HepG2 (cell line): ENCODE results near the gene LIPN. TPM values are rescaled to one million over a fixed set of nuclear protein-coding genes. Genes with fewer than 3 reads are reported as not detected.

ENCODE experiments used
- ATAC-seq: fragments of 200-7000 bp; cut with Tn5 transposase; 3 replicates; pipeline ENCODE4 v1.9.1; 2020; ENCODE audit warnings: mild to moderate bottlenecking, moderate library complexity
- BruUV-seq: library from RNA; stranded (reverse); fragments of 400-500 nt; replicated peaks from 2 replicates; lab custom pipeline; 2021; lab: Mats Ljungman, UMichigan
- CTCF ChIA-PET: fragments of 300-600 bp; formaldehyde crosslinking; extraction: SDS; loops from one replicate; lab custom pipeline; 2021; ENCODE audit warnings: low total read pairs, inconsistent platforms, low intra/inter-chr PET ratio; lab: Yijun Ruan, JAX
- POLR2A ChIA-PET: fragments of 350-600 bp; sonication (Branson Sonifier 250); formaldehyde crosslinking; loops from one replicate; lab custom pipeline; 2020; ENCODE audit warnings: antibody characterized with exemption, inconsistent platforms; lab: Yijun Ruan, JAX
- DNase-seq: peaks from one replicate; pipeline ENCODE4 v3.0.0-alpha.2; 2015; ENCODE audit warnings: low spot score
- FAIRE-seq: peaks from 3 replicates; lab custom pipeline; 2011; peaks lifted over from hg19 to GRCh38; lab: Jason Lieb, UNC
- H2AFZ ChIP-seq: one replicate; pipeline ENCODE4 v1.6.1; 2011; ENCODE audit warnings: low read length, inconsistent platforms
- H3K27ac ChIP-seq: fragments of 300-600 bp; 3 replicates; pipeline ENCODE4 v1.8.0; 2011; ENCODE audit warnings: mixed run types, mild to moderate bottlenecking, mixed read lengths, low read length, inconsistent platforms; ENCODE audit not compliant: insufficient read depth; ENCODE audit errors: extremely low read length
- H3K27me3 ChIP-seq, 2 experiments: fragments of 200-600 bp in 1 of 2; 2 replicates in 1 of 2; 3 replicates in 1 of 2; pipeline versions ENCODE4 v1.6.0 to v1.8.0; 2011; ENCODE audit warnings: low read length in 2 of 2, mild to moderate bottlenecking in 2 of 2, moderate library complexity in 2 of 2, inconsistent platforms in 1 of 2; ENCODE audit not compliant: insufficient read depth in 2 of 2, control insufficient read depth in 1 of 2
- H3K36me3 ChIP-seq, 2 experiments: fragments of 200-600 bp in 1 of 2; replicated peaks in 1 of 2; 2 replicates in 1 of 2; 3 replicates in 1 of 2; pipeline versions ENCODE4 v1.5.1 to v1.8.0; 2011; ENCODE audit warnings: low read length in 2 of 2, inconsistent platforms in 1 of 2; ENCODE audit not compliant: insufficient read depth in 2 of 2, control insufficient read depth in 1 of 2
- H3K4me1 ChIP-seq: 2 replicates; pipeline ENCODE4 v1.5.1; 2012; ENCODE audit warnings: low read length, inconsistent platforms; ENCODE audit not compliant: insufficient read depth
- H3K4me2 ChIP-seq: 2 replicates; pipeline ENCODE4 v1.6.0; 2011; ENCODE audit warnings: low read depth, low read length, inconsistent platforms
- H3K4me3 ChIP-seq, 3 experiments: fragments of 200-600 bp in 1 of 3; sonication (generic), shearing (Covaris generic) in 1 of 3; replicated peaks in 1 of 3; 2 replicates each; pipeline ENCODE4 v1.5.1; 2011 to 2016; ENCODE audit warnings: low read length in 3 of 3, inconsistent platforms in 2 of 3, low read depth in 2 of 3, mild to moderate bottlenecking in 2 of 3, control low read depth in 1 of 3, mixed read lengths in 1 of 3; ENCODE audit not compliant: insufficient read depth in 1 of 3
- H3K79me2 ChIP-seq: one replicate; pipeline ENCODE4 v1.6.1; 2011; ENCODE audit warnings: low read length, inconsistent platforms; ENCODE audit not compliant: insufficient read depth
- H3K9ac ChIP-seq: 2 replicates; pipeline ENCODE4 v1.6.0; 2011; ENCODE audit warnings: mild to moderate bottlenecking, low read depth, low read length, inconsistent platforms; ENCODE audit not compliant: insufficient read depth
- H3K9me3 ChIP-seq: 2 replicates; pipeline ENCODE4 v1.5.1; 2012; ENCODE audit warnings: mild to moderate bottlenecking, low read length
- H4K20me1 ChIP-seq: 2 replicates; pipeline ENCODE4 v1.6.0; 2011; ENCODE audit warnings: inconsistent platforms, mild to moderate bottlenecking, low read length, moderate library complexity; ENCODE audit not compliant: insufficient read depth
- AHR ChIP-seq: IDR thresholded peaks from 2 replicates; pipeline ENCODE4 v1.6.1; 2018; ENCODE audit warnings: missing genetic modification reagents, missing compliant biosample characterization
- ATAD3A ChIP-seq: sonication (generic); formaldehyde crosslinking; IDR thresholded peaks from 2 replicates; pipeline ENCODE4 v1.4.0; 2020; ENCODE audit warnings: missing genetic modification reagents
- NR2F6 ChIP-seq, 2 experiments: IDR thresholded peaks; 2 replicates each; pipeline ENCODE4 v1.6.1; 2016; ENCODE audit warnings: antibody characterized with exemption in 1 of 2, mild to moderate bottlenecking in 1 of 2
- SIX1 ChIP-seq: sonication (generic); formaldehyde crosslinking; IDR thresholded peaks from 2 replicates; pipeline ENCODE4 v1.4.0; 2020; ENCODE audit warnings: missing genetic modification reagents, borderline replicate concordance
- SMARCC2 ChIP-seq: fragments of 450-650 bp; IDR thresholded peaks from 2 replicates; pipeline ENCODE4 v1.6.1; 2017; ENCODE audit warnings: antibody characterized with exemption, mild to moderate bottlenecking
- ZFP36L2 ChIP-seq: sonication (generic); formaldehyde crosslinking; IDR thresholded peaks from 2 replicates; pipeline ENCODE4 v1.4.0; 2020; ENCODE audit warnings: missing genetic modification reagents
- ZFP62 ChIP-seq: sonication (generic); formaldehyde crosslinking; IDR thresholded peaks from 2 replicates; pipeline ENCODE4 v1.4.0; 2020; ENCODE audit warnings: missing genetic modification reagents
- ZNF138 ChIP-seq: sonication (generic); formaldehyde crosslinking; IDR thresholded peaks from 2 replicates; pipeline ENCODE4 v1.5.0; 2020; ENCODE audit warnings: mild to moderate bottlenecking, low read depth, missing genetic modification reagents
- ZNF546 ChIP-seq: sonication (generic); formaldehyde crosslinking; conservative IDR thresholded peaks from 2 replicates; pipeline ENCODE4 v1.8.1; 2023; ENCODE audit warnings: mild to moderate bottlenecking, missing genetic modification reagents
- ZNF629 ChIP-seq: sonication (generic); formaldehyde crosslinking; conservative IDR thresholded peaks from 2 replicates; pipeline ENCODE4 v1.5.0; 2020; ENCODE audit warnings: missing genetic modification reagents
- ZNF724P ChIP-seq: sonication (generic); formaldehyde crosslinking; IDR thresholded peaks from 2 replicates; pipeline ENCODE4 v1.8.0; 2022; ENCODE audit warnings: missing genetic modification reagents, borderline replicate concordance
- ZNF768 ChIP-seq: sonication (generic); formaldehyde crosslinking; IDR thresholded peaks from 2 replicates; pipeline ENCODE4 v1.4.0; 2020; ENCODE audit warnings: missing genetic modification reagents
- WGBS: methylation state at CpG from one replicate; pipeline ENCODE4 v1.1.6; 2017; ENCODE audit warnings: low lambda C conversion rate; 5-methylcytosine and 5-hydroxymethylcytosine counted together
- in situ Hi-C: cut with HindIII; loops from 2 replicates; pipeline ENCODE4 v1.10.0; 2017; ENCODE audit warnings: low pct_unique_long_range_greater_than_20kb; ENCODE audit not compliant: extremely low pct_ligation_motif_present
- intact Hi-C: fragments of 100-400 bp; cut with micrococcal nuclease; formaldehyde crosslinking; loops from one replicate; pipeline ENCODE4 v1.10.0; 2022; ENCODE audit not compliant: unreplicated experiment
- polyA plus RNA-seq, 8 experiments: library from polyadenylated mRNA; depleted of rRNA in 3 of 8; stranded (reverse) in 7 of 8; unstranded in 1 of 8; fragments of >200 nt; fragmentation: Illumina TruSeq in 4 of 8; extraction: Trizol in 4 of 8; gene quantifications; 2 replicates each; pipeline versions ENCODE4 v1.2.1 to v1.2.3, GENCODE V29; 2011 to 2016; ENCODE audit warnings: low read depth in 4 of 8, missing spikeins in 1 of 8, mixed read lengths in 1 of 8; ENCODE audit not compliant: insufficient read depth in 1 of 8
- total RNA-seq, 5 experiments: library from RNA; depleted of rRNA; stranded (reverse); fragments of >200 nt; fragmentation: Illumina TruSeq; extraction: Trizol; gene quantifications; 2 replicates each; pipeline ENCODE4 v1.2.3, GENCODE V29; 2016; ENCODE audit warnings: low read depth in 1 of 5
- TF ChIP-seq, protein P1 (sequence below): sonication (generic); formaldehyde crosslinking; conservative IDR thresholded peaks from 2 replicates; pipeline ENCODE4 v1.8.0; 2022; ENCODE audit warnings: mild to moderate bottlenecking, moderate library complexity, missing genetic modification reagents

LIPN gene
- total and polyA plus RNA-seq, 2 of the 13 experiments (the other 11 are each of a cell fraction or from before 2014, with no cell fraction given): not detected

DNA sequence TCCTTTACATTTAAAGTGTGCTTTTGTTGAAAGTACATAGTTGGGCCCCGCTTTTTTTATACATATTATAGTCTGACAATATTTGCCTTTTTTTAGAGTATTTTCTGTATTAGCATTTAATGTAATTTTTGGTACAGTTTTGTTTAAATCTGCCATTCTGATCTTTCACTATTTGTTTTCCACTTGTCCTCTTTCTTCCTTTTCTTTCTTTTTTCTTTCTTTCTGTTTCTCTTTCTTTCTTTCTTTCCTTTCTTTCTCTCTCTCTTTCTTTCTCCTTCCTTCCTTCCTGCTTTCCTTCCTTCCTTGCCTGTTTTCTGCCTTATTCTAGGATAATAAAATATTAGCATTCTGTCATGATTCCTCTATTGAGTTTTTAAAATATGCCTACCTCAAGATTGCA lies 44.3 kb upstream of the LIPN start:
- POLR2A ChIA-PET: no interaction called here
- Histone ChIP-seq H3K36me3 (no peaks in the 10 kb centered on the region), H3K9ac (no peak overlapping the region), H3K79me2 (no peaks in the 10 kb centered on the region), H3K4me1 (no peaks in the 10 kb centered on the region), H4K20me1 (no peaks in the 10 kb centered on the region), H3K4me2 (no peak overlapping the region), H3K9me3 (no peaks in the 10 kb centered on the region), H3K27ac (no peak overlapping the region)
- intact Hi-C loops: no loop called here
- DNase-seq: no peak
- WGBS: 0% methylated on average over 1 of the region's 1 CpG
- in situ Hi-C loops: no loop called here
- no TSS peak for BruUV-seq
- CTCF ChIA-PET: no interaction called here
- FAIRE-seq: no peak
- ATAC-seq: no peak
- no peak for TF ChIP-seq ZNF768 (CRISPR knock-in tag)
- no peak for TF ChIP-seq ZNF629 (CRISPR knock-in tag)
- TF ChIP-seq SIX1 (CRISPR knock-in tag): no peak
- TF ChIP-seq SMARCC2: no peak
- no peak for TF ChIP-seq ZFP36L2 (CRISPR knock-in tag)
- TF ChIP-seq ZNF724P (CRISPR knock-in tag): no peak
- no peak for TF ChIP-seq ZFP62
- TF ChIP-seq AHR (CRISPR knock-in tag): no peak
- no peak for TF ChIP-seq NR2F6 (IDR thresholded peaks at IDR 0.05)
- TF ChIP-seq NR2F6 (CRISPR knock-in tag; IDR thresholded peaks at IDR 0.05): no peak
- no peak for TF ChIP-seq ATAD3A (CRISPR knock-in tag)
- TF ChIP-seq, protein P1, sequence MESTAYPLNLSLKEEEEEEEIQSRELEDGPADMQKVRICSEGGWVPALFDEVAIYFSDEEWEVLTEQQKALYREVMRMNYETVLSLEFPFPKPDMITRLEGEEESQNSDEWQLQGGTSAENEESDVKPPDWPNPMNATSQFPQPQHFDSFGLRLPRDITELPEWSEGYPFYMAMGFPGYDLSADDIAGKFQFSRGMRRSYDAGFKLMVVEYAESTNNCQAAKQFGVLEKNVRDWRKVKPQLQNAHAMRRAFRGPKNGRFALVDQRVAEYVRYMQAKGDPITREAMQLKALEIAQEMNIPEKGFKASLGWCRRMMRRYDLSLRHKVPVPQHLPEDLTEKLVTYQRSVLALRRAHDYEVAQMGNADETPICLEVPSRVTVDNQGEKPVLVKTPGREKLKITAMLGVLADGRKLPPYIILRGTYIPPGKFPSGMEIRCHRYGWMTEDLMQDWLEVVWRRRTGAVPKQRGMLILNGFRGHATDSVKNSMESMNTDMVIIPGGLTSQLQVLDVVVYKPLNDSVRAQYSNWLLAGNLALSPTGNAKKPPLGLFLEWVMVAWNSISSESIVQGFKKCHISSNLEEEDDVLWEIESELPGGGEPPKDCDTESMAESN (CRISPR knock-in tag): no peak
- no peak for TF ChIP-seq ZNF138 (CRISPR knock-in tag)
- no peak for TF ChIP-seq ZNF546 (CRISPR knock-in tag)
- TF ChIP-seq, all 625 proteins: peak for 0
- no peak overlapping the region for H3K4me3 ChIP-seq
- H3K27me3 ChIP-seq: no peaks in the 10 kb centered on the region
- no peak overlapping the region for H2AFZ ChIP-seq
